ENCODE results near the gene UBQLNL.

The UBQLNL gene

DNA sequence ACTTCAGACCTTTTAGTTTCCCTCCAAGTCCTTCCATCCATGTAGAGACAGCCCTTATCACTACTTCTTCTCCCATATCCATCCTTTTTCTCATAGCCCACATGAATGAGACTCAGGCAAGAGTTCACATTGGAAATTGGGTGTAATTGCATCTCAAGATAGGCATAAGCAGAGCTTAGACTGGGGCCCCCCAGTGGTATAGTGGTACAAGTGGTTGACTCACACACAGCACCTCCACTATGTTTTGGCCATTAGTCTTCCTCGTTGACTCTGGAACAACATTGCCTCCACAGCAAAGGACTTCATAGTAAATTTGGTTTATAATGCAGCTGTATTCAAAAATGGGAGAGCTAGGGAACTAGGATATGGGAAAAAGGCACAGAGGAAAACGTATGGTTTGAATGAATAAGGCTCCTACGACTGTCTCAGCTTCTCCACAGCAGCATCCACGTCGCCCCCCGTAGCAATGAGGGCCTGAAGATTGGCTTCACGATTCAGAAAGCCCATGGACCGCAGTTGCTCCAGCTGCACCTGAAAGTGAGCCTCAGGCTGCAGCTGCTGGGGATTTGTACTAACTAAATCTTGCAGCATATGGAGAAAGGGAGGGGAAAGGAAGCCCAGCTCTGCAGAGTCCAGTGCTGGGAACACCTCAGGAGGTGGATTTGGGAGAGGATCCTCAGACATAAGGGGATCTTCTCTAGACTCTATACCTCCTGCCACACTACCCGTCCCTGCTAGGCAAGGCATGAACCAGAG, 9.1 kb downstream of the UBQLNL start:
- DNase-seq, result no peak

DNA sequence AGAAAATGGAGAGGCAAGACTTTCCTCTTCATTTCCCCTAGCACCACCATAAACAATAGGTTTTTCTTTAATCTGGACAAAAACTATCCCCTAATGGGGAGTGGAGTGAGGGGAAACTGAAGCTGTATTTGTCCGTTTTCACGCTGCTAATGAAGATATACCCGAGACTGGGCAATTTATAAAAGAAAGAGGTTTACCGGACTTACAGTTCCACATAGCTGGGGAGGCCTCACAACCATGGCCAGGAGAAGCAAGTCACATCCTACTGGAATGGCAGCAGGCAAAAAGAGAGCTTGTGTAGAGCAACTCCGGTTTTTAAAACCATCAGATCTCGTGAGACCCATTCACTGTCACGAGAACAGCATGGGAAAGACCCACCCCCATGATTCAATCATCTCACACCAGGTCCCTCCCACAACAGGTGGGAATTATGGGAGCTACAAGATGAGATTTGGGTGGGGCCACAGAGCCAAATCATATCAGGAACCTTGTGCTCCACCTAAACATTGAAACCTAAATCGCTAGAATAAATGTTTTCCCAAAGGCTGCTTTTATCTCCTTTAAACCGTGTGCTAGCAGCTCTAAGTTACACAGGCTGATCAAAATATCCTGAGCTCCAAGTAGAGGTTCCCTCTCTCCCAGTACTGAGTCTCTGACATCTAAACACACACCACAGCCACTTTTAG, 11.0 kb downstream of the UBQLNL start:
- DNase-seq, result no peak

DNA sequence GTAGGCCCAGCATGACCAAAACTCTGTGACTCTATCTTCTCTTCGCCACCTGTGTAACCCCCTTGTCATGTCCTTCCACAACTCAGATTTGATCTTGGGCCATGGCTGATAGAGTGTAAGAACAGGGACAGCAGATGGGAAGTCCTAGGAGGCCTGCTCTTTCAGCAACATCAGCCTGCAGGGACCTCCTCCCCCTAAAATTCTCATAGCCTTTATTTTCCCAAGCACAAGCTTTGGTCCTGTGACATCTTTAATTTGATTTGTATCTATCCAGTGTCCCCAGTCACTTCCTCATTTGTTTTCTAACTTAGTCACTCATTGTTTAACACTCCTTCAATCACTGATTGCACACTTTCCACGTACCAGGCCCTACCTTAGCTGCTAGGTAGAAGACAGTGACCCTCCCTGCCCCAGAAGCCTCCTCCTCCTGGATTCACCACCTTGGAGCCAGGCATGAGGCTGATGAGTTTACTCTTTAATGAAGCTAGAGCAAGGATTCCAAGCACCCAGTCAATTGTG, 12.0 kb downstream of the UBQLNL start:
- DNase-seq, result no peak

DNA sequence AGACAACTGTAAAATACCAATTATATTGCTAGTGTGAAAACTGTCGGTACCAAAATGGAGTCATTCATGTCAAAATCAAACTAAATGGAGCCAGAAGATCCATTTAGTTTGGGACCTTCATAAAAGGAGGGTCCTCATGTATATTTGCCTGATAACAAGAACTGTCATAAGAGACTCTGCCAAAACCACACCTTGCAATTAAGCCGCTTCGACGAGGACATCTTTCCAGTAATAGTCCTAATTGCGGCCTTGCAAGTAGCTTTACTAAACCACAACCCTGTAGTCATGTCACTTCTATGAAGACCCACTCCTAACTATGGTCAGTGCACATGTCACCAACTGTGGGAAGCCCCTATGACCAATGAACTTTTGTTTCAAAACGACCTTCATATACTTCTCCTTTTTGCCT, 16.1 kb downstream of the UBQLNL start:
- DNase-seq, result no peak

DNA sequence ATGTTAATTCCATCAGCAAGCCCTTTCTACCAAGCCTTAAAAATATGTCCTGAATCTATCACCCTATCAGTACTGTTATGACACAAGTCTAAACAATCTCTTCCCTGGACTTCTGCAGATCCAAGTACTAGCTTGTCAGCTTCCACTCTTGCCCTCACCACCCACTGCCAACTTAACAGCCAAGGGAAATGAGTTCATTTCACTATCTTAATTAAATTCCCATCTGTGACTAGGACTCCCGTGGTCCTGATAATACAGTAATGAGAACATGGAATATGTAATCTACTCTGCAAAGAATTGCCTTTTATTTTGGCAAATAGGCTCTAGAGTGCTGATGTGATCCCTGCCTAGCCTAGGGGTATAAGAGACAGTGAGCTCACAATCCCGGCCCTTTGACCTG, 16.8 kb downstream of the UBQLNL start:
- no peak for DNase-seq

DNA sequence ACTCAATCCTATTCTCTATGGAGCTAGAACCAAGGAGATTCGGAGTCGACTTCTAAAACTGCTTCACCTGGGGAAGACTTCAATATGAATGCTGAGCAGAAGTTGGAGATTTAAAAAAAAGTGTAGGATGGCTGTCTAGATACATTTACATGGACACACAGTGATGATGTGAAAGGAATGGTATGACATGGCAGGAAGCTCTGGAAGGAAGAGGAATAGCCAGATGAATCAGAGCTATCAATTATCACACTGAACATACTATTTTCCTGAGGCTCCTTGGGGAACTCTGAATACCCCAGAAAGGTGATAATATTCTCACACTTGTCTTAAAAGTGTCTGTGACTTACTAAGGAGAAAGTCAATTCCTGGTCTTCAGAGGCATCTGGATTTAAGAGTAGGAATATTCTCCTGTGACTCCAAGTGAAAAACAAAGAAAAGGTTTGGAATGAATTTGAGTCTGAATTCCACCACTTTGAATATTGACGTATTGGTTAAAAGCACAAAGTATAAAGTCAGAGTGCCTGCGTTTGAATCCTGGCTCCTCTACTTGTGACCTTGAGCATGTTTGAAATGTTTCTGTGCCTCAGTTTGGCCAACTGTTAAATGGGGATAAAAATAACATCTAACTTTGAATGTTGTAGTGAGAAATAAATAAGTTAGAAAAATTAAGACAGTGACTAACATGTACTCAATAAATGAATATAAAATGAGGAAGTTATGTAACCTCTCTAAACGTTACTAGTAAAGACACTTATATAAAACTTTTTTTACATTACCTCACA, 26.7 kb downstream of the UBQLNL start:
- no peak for DNase-seq

DNA sequence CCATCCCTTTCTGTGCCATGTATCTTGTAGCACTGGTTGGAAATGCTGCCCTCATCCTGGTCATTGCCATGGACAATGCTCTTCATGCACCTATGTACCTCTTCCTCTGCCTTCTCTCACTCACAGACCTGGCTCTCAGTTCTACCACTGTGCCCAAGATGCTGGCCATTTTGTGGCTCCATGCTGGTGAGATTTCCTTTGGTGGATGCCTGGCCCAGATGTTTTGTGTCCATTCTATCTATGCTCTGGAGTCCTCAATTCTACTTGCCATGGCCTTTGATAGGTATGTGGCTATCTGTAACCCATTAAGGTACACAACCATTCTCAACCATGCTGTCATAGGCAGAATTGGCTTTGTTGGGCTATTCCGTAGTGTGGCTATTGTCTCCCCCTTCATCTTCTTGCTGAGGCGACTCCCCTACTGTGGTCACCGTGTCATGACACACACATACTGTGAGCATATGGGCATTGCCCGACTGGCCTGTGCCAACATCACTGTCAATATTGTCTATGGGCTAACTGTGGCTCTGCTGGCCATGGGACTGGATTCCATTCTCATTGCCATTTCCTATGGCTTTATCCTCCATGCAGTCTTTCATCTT, 27.6 kb downstream of the UBQLNL start:
- DNase-seq, result no peak

DNA sequence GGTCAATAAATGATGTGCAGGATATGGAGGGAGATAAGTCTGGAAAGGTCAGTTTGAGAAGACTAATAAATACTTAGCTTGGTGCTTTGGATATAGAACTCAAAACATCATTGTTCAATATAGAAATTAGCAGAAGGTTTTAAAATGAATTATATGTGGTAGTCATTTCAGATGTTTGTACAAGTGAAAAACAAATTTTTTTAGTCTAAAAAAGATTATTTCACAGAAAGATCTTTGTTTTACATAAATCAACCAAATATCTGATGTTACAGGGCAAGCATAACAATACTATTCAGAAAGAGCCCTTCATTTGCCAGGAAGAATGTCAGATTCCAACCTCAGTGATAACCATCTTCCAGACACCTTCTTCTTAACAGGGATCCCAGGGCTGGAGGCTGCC, 28.1 kb downstream of the UBQLNL start, which contains the start of gene OR52D1:
OR52D1 (plus strand) TSS at position 301 of the 400 bp plus-strand sequence; CDS start at position 323, 22 bp downstream.
- no peak for DNase-seq

DNA sequence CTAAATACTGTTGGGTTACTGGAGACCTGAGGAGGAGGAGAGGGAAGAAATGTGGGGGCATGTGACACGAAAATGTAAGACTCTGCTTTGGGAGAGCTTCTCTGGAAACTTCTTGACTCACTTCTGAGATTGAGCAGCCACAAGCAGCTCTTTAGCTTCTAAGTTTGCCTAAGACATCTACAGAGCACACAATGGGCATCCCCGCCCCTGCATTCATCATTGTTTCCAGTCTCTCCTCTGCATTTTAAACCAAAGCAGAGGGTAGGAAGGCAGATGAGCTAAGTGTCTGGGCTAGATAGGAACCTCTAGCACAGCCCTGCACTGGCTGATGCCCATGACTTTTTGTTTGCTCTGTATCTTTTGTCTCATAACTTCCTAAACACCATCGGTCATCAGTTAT, 30.1 kb downstream of the UBQLNL start:
- no peak for DNase-seq

DNA sequence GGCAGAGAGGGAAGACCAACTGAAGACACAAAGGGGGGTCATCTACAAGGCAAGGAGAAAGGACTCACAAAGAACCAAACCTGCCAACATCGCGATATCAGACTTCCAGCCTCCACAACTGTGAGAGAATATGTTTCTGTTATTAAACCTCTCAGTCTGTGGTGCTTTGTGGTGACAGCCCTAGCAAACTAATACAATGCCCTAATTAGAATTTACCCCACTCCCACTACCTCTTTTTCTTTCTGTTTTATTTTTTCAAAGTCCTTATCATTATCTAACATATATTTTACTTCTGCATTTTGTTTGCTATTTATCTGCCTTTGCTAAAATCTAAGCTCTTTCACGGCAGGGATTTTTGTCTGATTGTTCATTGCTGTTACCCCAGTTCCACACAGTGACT, 30.5 kb downstream of the UBQLNL start:
- DNase-seq, result no peak

DNA sequence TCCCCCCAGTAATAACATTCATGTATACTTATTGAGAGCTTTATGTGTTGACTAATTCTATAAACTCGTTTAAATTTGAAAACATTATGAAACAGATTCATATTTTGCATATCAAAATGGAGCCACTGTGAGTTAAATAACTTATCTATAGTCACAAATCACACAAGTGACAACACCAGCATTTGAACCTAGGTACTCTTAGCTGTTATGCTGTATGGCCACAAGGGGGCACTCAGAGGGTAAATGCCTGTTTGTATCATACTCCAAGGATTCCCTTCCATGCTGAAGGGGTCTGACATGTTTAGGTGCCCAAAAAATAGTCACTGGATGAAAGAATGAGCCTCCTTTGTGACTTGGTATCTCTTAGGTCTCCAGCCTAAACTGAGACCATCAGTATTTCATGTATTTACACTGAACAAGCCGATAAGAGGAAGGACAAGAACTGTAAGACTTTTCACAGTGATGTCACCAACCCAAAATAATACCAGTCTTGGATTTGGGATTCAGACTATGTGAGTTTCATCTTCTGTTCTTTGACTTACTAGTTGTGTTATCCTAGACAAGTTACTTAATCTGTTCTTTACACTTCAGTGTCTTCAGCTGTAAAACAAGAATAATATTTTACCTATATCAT, 40.2 kb downstream of the UBQLNL start:
- DNase-seq, result no peak

DNA sequence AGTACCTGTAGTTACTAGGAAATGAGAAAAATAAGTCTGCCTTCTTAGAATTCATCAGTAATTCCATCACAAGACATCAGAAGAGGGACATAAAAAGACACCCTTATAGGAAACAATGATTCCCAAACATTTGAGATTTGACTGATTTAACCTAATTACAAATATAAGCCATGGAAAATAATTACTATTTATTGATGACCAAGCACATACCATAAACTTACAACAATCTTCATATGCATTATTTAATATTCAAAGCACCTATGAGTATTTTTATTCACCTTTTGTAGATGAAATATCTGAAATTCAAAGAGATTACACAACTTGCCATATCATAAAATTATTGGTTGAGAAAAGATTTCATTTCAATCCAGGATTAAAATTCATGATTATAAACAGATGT, 42.6 kb downstream of the UBQLNL start:
- no peak for DNase-seq

DNA sequence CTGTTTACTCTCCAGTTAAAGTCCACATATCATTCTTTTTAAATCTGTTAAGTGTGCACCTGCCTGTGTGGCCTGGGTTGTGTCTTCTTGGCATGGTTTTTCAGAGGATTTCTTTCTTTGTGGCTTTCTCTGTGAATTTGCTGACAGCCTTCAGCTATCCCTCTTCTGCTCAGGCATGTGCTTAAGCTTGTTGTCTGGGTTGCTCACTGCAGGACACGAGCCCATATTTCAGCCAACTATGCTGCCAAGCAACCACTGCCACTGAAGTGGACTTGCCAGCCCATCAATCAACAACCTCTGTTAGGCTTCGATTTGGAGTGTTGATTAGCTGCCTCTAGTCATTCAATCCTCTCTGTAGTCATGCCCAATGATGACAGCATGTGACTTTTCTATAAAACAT, 49.0 kb downstream of the UBQLNL start:
- no peak for DNase-seq

All from activated CD4-positive, alpha-beta T cell treated with anti-CD3 and anti-CD28 coated beads for 1 hour (primary cell).